H54 (cell line): ENCODE results near the gene PSAP.
A peak's percentile ranks its signal among the peaks of the same experiment; 100 is the strongest.
"Not testable (repeated sequence)": the region's sequence is repeated elsewhere in the genome, so short reads cannot be mapped to it uniquely, and the experiment has no call there.

ENCODE experiments used
- DNase-seq: peaks from one replicate; pipeline ENCODE4 v3.0.0; 2011; ENCODE audit warnings: low spot score, mixed read lengths; ENCODE audit not compliant: insufficient read length
- FAIRE-seq: peaks from 3 replicates; lab custom pipeline; 2011; peaks lifted over from hg19 to GRCh38; lab: Jason Lieb, UNC
- POLR2A ChIP-seq: IDR thresholded peaks from 2 replicates; pipeline ENCODE4 v1.6.1; 2011; ENCODE audit warnings: low read depth, mild to moderate bottlenecking, low read length

Gene PSAP

DNA sequence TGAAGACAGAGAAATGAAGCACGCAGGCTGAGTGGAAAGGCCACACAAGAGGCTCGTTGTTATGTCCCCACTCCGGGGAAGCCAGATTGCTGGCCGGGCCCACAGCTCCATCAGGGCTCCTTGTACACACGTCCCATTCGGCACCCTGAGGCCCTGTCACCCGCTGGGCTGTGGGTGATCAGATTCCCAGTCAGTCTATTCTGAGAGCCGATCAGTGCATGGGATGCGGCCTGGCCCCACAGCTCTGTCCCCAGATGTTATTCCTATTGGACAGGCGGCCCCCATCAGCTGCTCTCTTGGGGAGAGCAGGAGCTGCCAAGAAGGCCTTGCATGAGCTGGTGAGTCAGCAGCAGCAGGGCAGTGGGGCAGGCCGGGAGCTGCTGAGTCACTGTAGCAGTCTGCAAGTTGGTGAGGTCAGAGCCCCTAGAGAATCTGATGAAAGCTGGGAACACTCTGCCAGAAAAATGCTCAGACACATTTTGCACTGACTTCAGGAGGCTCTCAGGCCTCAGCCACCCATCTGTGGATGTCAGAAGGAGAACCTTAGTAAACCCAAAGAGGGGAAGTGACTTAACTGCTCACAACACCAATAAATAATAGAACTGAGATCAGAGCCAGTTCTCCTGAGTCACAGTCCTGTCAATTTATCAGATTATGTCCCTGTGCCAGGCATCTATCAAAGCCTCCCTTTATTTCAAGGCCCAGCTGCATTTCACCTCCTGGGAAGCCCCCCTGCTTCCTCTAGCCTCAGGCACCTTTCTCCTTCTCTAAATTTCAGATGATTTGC, 9.4 kb upstream of the PSAP start:
- FAIRE-seq = peak; percentile 94
- peak; percentile 94 for DNase-seq
- TF ChIP-seq POLR2A = peak; percentile 34

DNA sequence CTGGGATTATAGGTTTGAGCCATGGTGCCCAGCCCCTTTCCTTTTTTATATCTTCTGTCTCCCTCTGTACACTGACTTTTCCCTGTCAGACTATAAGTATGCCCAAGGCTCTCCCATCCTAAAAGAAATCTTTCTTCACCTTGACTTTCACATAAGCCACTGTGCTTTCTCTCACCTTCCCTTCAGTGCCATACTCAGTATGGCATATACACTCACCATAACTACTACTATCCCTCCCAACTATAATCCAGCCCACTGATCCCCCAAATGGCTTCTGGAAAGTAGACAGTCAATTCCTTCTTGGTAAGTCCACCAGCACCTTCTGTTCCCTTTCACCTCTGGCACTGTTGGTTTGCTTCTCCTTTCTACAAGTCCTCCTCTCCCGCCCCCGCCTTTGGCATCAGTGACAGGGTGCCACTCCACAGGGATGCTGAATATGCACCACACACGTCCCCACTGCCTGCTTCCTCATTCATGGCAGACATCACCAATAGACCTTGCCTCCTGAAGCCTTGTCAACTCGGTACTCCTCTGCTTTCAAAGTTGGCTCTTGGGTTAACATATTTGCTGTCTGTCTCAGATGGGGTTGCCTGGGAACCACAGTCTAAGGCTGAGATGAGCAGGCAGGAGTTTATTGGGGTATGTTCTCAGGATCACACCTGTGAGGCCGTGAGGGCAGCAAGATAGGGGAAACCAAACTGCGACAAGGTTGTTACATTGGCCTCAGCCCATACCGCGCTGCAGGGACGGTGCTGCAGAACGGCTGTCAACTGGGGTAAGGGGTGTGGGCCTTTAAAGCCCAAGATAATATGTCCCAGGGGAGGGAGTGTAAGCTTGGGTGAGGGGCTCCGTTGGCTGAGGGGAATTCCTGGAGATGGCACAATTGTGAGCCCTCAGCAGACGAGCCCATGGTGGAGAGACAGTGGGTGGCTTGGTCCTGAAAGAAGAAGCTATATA, 7.2 kb upstream of the PSAP start:
- no peak for DNase-seq
- FAIRE-seq = no peak
- TF ChIP-seq POLR2A = no peak

DNA sequence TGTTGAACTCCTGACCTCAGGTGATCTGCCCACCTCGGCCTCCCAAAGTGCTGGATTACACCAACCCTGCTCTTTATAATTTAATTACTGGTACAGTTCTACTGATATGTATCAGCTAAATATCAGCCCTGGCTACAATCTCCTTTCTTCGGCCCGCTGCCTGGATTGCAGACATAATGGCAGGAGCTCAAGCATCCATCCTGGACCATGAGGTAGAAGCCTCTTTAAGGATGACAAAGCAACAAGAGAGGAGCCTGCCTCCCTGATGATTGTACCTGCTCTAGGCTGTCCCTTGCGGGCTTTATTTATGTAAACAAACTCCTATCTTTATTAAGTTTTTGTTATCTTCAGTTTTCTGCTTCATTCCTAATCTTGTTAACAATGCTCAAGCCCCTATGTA, 5.6 kb upstream of the PSAP start:
- no peak for FAIRE-seq
- DNase-seq = no peak

DNA sequence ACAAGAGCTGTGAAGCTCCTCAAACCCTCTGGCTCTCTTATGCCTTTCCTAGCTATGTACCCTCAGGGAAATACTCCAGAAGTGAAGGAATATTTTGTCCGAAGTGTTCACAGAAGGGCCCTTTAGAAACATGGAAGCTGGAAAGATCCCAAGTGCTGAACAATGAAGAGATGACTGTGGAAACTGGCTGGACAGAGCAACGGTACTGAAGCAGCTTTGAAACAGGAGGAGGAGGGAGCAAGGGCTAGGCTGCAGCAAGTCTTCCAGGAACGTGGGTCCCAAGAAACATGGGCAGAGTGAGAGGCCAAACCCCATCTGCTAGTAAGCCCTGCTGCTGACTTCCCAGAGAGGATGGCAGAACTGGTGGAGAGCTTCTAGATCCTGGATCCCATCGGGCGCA, 3.0 kb upstream of the PSAP start:
- FAIRE-seq = no peak
- TF ChIP-seq POLR2A = no peak
- DNase-seq = no peak

More for the DNA sequence above, 5.6 kb upstream of the PSAP start:
- no peak for TF ChIP-seq POLR2A

DNA sequence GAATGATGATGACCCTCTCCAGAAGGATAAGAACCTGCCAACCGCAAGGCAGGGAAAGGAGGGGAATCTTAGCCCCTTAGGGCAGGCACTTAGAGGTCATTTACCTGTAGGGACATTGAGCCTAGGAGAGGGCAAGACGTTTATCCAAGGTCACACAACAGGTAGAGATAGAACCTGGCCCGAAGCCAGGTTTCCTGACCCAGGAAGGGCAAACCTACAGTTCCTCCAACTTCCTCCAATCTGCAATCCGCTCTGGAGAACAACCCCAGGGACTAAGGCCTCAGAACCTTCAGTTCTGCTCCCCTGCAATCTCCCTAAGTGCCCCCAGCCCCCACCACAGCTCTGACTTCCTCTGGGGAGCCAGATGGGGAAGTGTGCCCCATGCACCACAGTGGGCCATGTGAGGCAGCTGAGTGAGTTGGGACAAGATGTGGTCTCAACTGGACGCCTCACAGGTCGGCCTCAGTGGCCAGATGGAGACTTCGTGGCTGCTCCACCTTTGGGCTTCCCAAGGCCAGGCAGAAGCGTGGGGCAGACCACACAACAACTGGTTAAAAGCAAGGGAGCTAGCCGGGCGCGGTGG, 1.4 kb upstream of the PSAP start:
- no peak for FAIRE-seq
- TF ChIP-seq POLR2A = no peak
- DNase-seq = no peak

DNA sequence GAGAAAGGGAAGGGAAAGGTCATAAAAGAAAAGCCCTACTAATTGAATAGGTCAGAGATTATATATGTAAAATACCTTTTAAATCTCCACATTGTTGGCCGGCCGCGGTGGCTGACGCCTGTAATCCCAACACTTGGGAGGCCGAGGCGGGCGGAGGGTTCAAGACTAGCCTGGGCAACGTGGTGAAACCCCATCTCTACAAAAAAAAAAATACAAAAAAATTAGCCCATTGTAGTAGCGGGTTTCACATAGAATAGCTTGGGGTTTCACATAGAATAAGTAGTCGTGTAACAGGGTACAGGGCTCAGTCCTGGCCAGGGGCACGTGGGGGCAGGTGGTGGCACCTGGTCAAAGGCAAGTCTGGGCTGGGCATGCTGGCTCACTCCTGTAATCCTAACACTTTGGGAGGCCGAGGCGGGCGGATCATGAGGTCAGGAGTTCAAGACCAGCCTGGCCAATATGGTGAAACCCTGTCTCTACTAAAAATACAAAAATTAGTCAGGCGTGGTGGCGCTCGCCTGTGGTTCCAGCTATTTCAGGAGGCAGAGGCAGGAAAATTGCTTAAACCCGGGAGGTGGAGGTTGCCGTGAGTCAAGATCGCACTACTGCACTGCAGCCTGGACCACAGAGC, 529 bp upstream of the PSAP start:
- DNase-seq = not testable (repeated sequence)

DNA sequence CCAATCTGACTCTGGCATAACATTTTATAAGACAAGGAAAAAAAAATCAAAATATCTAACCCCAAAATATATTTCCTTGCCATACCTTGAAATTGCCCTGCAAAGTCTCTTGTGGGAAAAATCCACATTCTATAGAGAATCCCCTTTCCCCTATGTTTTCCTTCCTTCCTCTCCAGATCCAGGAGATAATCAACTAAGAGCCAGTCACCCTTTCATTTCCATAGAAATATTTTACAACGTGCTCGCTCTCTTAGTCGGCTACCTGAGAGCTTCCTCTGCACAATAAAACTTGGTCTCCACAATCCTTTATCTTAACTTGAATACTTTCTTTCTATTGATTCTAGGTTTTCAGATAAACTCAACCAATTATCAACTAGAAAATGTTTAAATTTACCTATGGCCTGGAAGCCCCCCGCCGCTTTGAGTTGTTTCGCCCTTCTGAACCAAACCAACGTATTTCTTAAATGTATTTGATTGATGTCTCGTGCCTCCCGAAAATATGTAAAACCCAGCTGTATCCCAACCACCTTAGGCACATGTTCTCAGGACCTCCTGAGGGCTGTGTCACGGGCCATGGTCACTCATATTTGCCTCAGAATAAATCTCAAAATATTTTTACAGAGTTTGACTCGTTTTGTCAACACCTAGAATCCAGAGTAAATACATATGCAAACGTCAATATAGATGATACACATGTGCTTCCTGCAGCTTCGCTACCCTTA, 869 bp downstream of the PSAP start:
- TF ChIP-seq POLR2A = no peak
- FAIRE-seq (no peak), DNase-seq (no peak)

More for the DNA sequence above, 529 bp upstream of the PSAP start:
- FAIRE-seq = not testable (repeated sequence)

DNA sequence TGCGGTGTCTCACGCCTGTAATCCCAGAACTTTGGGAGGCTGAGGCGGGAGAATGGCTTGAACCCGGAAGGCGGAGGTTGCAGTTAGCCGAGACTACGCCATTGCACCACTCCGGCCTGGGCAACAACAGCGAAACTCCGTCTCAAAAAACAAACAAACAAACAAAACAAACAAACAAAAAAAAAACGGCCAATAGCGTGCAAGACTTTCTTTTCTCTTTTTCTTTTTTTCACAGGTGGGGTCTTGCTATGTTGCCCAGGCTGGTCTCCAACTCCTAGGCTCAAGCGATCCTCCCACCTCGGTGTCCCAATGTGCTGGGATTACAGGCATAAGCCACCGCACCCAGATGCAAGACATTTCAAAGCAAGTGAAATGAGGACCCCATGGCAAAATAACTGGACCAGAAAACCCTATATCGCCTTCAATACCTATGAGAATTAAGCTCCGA, 1.6 kb downstream of the PSAP start:
- no peak for DNase-seq
- no peak for FAIRE-seq
- no peak for TF ChIP-seq POLR2A

DNA sequence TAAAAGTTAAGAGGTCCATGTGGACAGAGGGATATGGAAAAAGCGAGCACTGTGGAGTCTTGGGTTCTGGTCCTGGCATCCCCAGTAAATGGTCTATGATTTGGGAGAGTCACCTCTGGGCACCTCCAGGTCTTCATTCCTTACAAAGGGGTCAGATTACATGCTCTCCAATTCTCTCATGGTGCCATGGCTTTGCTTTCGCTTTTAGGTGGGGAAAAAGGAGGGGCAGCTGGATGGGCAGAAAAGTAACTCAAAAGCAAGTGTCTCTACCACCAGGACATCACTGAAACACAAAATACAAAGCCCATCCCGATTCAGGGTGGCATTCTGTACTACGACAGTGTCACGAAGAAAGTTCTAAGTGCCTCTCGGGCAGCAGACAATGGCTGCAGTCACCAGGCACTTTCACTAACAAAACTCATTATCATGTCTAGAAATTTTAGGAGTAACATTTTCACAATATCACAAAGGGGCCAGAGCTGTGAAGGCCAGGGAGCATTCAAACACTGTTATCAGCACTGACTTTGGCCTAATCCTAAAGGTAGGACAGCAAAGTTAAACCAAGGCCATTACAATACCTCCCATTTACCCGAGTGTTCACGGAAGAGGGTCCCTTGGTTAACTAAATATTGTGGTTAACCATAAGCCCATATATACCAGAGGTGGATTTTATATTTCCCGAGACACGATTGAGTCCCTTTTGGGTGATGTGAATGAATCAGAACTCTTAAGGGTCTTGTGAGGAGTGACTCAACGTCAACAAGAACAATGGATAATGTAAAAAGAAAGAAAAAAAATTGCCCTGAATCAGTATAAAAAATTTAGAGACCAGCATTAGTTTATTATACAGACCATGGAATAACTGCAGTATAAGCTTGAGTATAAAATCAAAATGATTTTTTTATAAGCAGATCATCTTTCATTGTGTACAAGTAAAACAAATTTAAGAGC, 2.5 kb downstream of the PSAP start:
- no peak for DNase-seq
- FAIRE-seq = no peak
- TF ChIP-seq POLR2A = no peak

DNA sequence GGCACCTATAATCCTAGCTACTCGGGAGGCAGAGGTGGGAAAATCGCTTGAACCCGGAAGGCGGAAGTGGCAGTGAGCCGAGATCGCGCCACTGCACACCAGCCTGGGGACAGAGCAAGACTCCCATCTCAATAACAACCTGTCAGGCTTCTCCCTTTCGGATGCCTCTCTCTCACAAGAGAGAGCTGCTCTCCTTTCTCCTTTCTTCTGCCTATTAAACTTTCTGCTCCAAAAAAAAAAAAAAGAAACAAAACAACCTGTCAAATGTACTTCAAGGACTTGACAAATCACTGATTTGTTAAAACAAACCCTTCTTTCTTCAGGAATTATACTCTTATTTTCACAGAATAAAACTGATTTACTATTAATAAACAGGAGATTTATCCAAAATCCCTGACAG, 3.6 kb downstream of the PSAP start:
- DNase-seq = no peak
- no peak for TF ChIP-seq POLR2A
- no peak for FAIRE-seq

DNA sequence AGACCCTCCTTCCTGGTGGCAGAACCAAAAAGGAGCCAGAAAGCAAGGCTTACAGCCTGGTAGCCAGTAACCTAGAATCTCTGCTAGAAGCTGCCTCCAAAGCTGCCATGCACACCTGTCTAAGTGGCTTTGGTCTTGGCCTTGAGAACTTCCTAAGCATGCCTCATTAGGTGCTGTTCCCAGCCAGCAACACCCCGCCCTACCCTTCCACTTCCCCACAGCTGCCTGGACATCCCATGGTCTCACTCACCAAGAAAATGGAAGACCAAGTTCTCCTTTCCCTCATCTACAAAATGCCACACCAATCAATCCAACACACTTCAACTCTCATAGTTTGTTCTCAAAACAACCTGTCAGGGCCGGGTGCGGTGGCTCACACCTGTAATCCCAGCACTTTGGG, 4.2 kb downstream of the PSAP start:
- DNase-seq (no peak), FAIRE-seq (no peak)
- TF ChIP-seq POLR2A = no peak
